ENCODE results near the gene CLCN7.

CLCN7 gene

GRCh38 chr16:1508494-1509187 is 33.8 kb upstream of the CLCN7 start:
- Mint-ChIP-seq H3K4me3 (no peak overlapping the region), H3K4me1 (ENCODE audit: low read depth) (no peaks in the 10 kb centered on the region), H3K9me3 (no peaks in the 10 kb centered on the region), H3K27me3 (no peaks in the 10 kb centered on the region), H3K36me3 (ENCODE audit: low read depth) (peaks cover 16% of the 10 kb centered on the region), H3K27ac (no peak overlapping the region)

- no peaks in the 10 kb centered on the region for H3K4me1 Mint-ChIP-seq (ENCODE audit: low read depth)
- no peak overlapping the region for H3K27ac Mint-ChIP-seq
- H3K27me3 Mint-ChIP-seq = no peaks in the 10 kb centered on the region
- H3K9me3 Mint-ChIP-seq = no peaks in the 10 kb centered on the region
- H3K4me3 Mint-ChIP-seq = no peak overlapping the region
- peaks cover 22% of the 10 kb centered on the region for H3K36me3 Mint-ChIP-seq (ENCODE audit: low read depth)
Measured at GRCh38 chr16:1506494-1507213, 31.8 kb upstream of the CLCN7 start.

DNA sequence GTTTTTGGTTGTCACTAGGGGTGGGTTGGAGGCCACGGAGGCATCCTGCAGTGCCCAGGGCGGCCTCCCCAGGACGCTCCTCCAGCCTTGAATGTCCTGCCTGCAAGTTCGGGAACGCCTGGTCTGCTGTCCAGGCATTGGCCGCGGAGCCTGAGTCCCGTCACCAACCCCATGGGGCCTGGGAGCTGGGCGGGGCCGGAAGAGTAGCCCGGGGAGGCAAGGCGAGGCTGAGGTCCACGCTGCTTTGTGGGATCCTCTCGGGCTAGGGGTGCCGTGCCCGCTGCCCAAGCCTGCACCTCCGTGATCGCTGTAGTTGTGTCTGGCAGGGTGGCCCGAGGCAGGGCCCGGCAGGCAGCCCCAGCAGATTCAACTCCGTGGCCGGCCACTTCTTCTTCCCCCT is 31.1 kb upstream of the CLCN7 start:
- Mint-ChIP-seq H3K4me3 (no peak overlapping the region), H3K36me3 (ENCODE audit: low read depth) (peaks cover 25% of the 10 kb centered on the region), H3K9me3 (no peaks in the 10 kb centered on the region)

GRCh38 chr16:1505073-1505844 is 30.4 kb upstream of the CLCN7 start:
- H3K27ac Mint-ChIP-seq = no peak overlapping the region
- no peaks in the 10 kb centered on the region for H3K4me1 Mint-ChIP-seq (ENCODE audit: low read depth)
- H3K9me3 Mint-ChIP-seq = no peaks in the 10 kb centered on the region
- H3K27me3 Mint-ChIP-seq = no peaks in the 10 kb centered on the region
- peaks cover 25% of the 10 kb centered on the region for H3K36me3 Mint-ChIP-seq (ENCODE audit: low read depth)
- no peak overlapping the region for H3K4me3 Mint-ChIP-seq

More for the DNA sequence above, 31.1 kb upstream of the CLCN7 start:
- H3K27ac Mint-ChIP-seq = no peak overlapping the region
- H3K4me1 Mint-ChIP-seq (ENCODE audit: low read depth) = no peaks in the 10 kb centered on the region
- H3K27me3 Mint-ChIP-seq = no peaks in the 10 kb centered on the region

DNA sequence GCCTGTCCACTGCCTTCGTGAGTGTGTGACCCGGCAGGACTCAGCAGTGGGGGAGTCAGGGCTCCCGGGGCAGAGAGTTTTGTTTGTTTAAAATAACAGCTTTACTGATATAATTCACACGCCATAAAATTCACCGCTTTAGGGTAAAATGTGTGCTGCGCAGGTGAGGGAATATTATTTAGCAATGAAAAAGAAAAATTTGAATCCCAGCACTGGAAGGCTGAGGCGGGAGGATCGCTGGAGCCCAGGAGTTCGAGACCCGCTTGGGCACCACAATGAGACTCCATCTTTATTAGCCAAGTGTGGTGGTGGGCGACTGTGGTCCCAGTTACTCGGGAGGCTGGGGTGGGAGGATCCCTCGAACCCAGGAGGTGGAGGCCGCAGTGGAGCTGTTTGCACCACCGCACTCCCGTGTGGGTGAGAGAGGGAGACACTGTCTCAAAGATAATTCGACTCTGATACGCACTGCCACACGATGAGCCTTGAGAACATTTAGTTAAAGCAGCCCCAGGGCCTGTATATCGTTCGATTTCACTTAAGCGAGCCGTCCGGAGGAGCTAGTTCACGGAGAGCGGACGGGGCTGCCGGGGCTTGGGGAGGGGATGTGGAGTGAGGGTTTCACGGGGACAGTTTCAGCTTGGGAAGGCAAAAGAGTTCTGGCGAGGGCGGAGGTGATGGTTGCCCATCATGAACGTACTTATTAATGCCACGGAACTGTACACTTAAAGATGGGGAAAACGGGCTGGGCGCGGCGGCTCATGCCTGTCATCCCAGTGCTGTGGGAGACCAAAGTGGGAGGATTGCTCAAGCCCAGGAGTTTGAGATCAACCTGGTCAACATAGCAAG is 28.5 kb upstream of the CLCN7 start:
- Mint-ChIP-seq H3K36me3 (ENCODE audit: low read depth) (peaks cover 30% of the 10 kb centered on the region), H3K9me3 (no peaks in the 10 kb centered on the region), H3K27ac (no peak overlapping the region), H3K27me3 (no peaks in the 10 kb centered on the region), H3K4me1 (ENCODE audit: low read depth) (no peaks in the 10 kb centered on the region), H3K4me3 (no peak overlapping the region)

DNA sequence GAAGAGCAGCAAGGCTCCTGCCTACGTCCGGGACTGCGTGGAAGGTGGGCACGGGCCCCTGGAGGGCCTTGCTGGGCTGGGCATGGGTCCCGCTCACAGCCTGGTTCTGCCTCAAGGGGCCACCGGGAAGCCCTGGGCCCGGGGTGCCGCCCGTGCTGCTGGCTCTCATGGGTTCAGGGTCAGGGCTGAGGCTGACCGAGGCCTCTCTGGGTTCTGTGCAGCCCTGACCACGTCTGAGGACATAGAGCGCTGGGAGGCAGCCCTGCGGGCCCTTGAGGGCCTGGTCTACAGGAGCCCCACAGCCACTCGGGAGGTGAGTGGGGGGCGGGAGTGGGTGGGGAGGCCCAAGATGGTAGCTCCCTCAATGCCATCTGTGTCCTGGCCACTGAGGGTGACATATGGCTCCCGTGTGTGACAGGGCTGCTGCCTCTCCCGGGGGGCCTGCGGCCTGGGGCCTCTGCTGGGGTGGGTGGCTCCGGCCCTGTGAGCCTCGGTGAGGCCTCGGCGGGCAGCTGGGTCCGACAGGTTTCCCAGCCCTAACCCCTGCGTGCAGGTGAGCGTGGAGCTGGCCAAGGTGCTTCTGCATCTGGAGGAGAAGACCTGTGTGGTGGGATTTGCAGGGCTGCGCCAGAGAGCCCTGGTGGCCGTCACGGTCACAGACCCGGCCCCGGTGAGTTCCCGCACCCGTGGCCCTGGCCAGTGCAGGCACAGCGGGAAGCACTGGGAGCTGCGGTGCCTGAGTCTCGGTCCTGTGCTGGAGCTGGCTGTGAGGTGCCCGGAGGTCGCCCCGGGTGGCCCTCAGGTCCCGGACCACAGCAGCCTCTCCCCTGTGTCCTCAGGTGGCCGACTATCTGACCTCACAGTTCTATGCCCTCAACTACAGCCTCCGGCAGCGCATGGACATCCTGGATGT is 27.5 kb upstream of the CLCN7 start:
- Mint-ChIP-seq H3K4me3 (no peak overlapping the region), H3K36me3 (ENCODE audit: low read depth) (peaks cover 26% of the 10 kb centered on the region), H3K27ac (no peak overlapping the region), H3K9me3 (no peaks in the 10 kb centered on the region), H3K4me1 (ENCODE audit: low read depth) (no peaks in the 10 kb centered on the region), H3K27me3 (no peaks in the 10 kb centered on the region)

DNA sequence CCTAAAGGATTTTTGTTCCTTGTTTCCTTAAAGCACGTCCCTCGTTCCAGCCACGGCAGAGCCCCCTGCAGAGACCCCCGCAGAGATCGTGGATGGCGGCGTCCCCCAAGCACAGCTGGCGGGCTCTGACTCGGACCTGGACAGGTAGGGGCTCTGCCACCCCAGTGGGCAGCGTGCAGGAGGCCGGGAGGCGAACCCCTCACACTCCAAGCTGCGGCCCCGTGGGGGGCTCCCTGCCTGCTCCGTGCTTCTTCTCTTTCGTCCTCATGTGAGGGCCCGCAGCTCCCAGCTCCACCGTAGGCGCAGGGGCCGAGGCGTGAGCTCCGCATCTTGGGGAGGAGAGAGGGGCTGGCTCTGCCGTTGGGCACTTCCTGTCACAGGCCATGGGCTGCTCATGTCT is 26.8 kb upstream of the CLCN7 start:
- no peaks in the 10 kb centered on the region for H3K4me1 Mint-ChIP-seq (ENCODE audit: low read depth)
- no peaks in the 10 kb centered on the region for H3K27me3 Mint-ChIP-seq
- no peaks in the 10 kb centered on the region for H3K9me3 Mint-ChIP-seq
- H3K4me3 Mint-ChIP-seq = no peak overlapping the region
- H3K27ac Mint-ChIP-seq = no peak overlapping the region
- H3K36me3 Mint-ChIP-seq (ENCODE audit: low read depth) = peaks cover 28% of the 10 kb centered on the region

GRCh38 chr16:1500465-1501150 is 25.8 kb upstream of the CLCN7 start:
- no peak overlapping the region for H3K4me3 Mint-ChIP-seq
- H3K36me3 Mint-ChIP-seq (ENCODE audit: low read depth) = peaks cover 30% of the 10 kb centered on the region
- no peak overlapping the region for H3K27ac Mint-ChIP-seq
- no peaks in the 10 kb centered on the region for H3K4me1 Mint-ChIP-seq (ENCODE audit: low read depth)
- no peaks in the 10 kb centered on the region for H3K27me3 Mint-ChIP-seq
- H3K9me3 Mint-ChIP-seq = no peaks in the 10 kb centered on the region

GRCh38 chr16:1499756-1500464 is 25.1 kb upstream of the CLCN7 start:
- Mint-ChIP-seq H3K9me3 (no peaks in the 10 kb centered on the region), H3K4me3 (no peak overlapping the region), H3K27me3 (no peaks in the 10 kb centered on the region), H3K4me1 (ENCODE audit: low read depth) (peaks cover 3% of the 10 kb centered on the region), H3K36me3 (ENCODE audit: low read depth) (peaks cover 30% of the 10 kb centered on the region), H3K27ac (no peak overlapping the region)

- Mint-ChIP-seq H3K4me3 (no peak overlapping the region), H3K27me3 (no peaks in the 10 kb centered on the region), H3K9me3 (no peaks in the 10 kb centered on the region), H3K36me3 (ENCODE audit: low read depth) (peaks cover 30% of the 10 kb centered on the region), H3K27ac (no peak overlapping the region), H3K4me1 (ENCODE audit: low read depth) (peaks cover 12% of the 10 kb centered on the region)
Measured at GRCh38 chr16:1498899-1499676, 24.3 kb upstream of the CLCN7 start.

GRCh38 chr16:1497014-1497598 is 22.3 kb upstream of the CLCN7 start:
- H3K27ac Mint-ChIP-seq = no peak overlapping the region
- peaks cover 25% of the 10 kb centered on the region for H3K4me1 Mint-ChIP-seq (ENCODE audit: low read depth)
- H3K4me3 Mint-ChIP-seq = no peak overlapping the region
- H3K36me3 Mint-ChIP-seq (ENCODE audit: low read depth) = peaks cover 19% of the 10 kb centered on the region
- H3K9me3 Mint-ChIP-seq = no peaks in the 10 kb centered on the region
- H3K27me3 Mint-ChIP-seq = no peaks in the 10 kb centered on the region

GRCh38 chr16:1496464-1496863 is 21.6 kb upstream of the CLCN7 start:
- H3K36me3 Mint-ChIP-seq (ENCODE audit: low read depth) = peaks cover 14% of the 10 kb centered on the region
- no peaks in the 10 kb centered on the region for H3K27me3 Mint-ChIP-seq
- peaks cover 25% of the 10 kb centered on the region for H3K4me1 Mint-ChIP-seq (ENCODE audit: low read depth)
- no peaks in the 10 kb centered on the region for H3K9me3 Mint-ChIP-seq
- H3K27ac Mint-ChIP-seq = no peak overlapping the region
- H3K4me3 Mint-ChIP-seq = no peak overlapping the region
